HEK293 (cell line): ENCODE data around the gene TAF9B.
"Not testable (repeated sequence)": the region's sequence is repeated elsewhere in the genome, so short reads cannot be mapped to it uniquely, and the experiment has no call there.

Source experiments
- CTCF ChIA-PET: fragments of 350-600 bp; formaldehyde crosslinking; extraction: SDS; loops from one replicate; lab custom pipeline; 2021; ENCODE audit warnings: antibody characterized with exemption; lab: Yijun Ruan, JAX
- POLR2A ChIA-PET: fragments of 300-600 bp; formaldehyde crosslinking; extraction: SDS; loops from one replicate; lab custom pipeline; 2020; ENCODE audit warnings: antibody characterized with exemption, inconsistent platforms; lab: Yijun Ruan, JAX
- H3K27ac ChIP-seq: fragments of 200-500 bp; sonication (Bioruptor generic); 2 replicates; pipeline ENCODE4 v1.5.1; 2014; ENCODE audit warnings: low read depth, low read length, control low read depth, inconsistent platforms; ENCODE audit errors: extremely low read depth
- H3K36me3 ChIP-seq, 2 experiments: fragments of 200-500 bp in 1 of 2; sonication (Bioruptor generic) in 1 of 2; 1 replicate in 1 of 2; 2 replicates in 1 of 2; pipeline ENCODE4 v1.5.1; 2014 to 2017; ENCODE audit warnings: inconsistent platforms in 2 of 2, low read length in 2 of 2; ENCODE audit not compliant: control insufficient read depth in 2 of 2, insufficient read depth in 1 of 2
- H3K4me1 ChIP-seq: fragments of 200-500 bp; sonication (Bioruptor generic); 2 replicates; pipeline ENCODE4 v1.5.1; 2014; ENCODE audit warnings: mild to moderate bottlenecking, low read length, inconsistent platforms; ENCODE audit not compliant: control insufficient read depth, insufficient read depth
- H3K4me3 ChIP-seq: 2 replicates; pipeline ENCODE4 v1.5.1; 2011; ENCODE audit warnings: low read depth, mild to moderate bottlenecking, control low read depth, low read length, moderate library complexity
- H3K9me3 ChIP-seq: fragments of 200-500 bp; sonication (Bioruptor generic); 2 replicates; pipeline ENCODE4 v1.5.1; 2014; ENCODE audit warnings: low read depth, low read length, inconsistent platforms; ENCODE audit not compliant: control insufficient read depth, insufficient read depth
- FEZF1 ChIP-seq: fragments of 450-650 bp; formaldehyde crosslinking; IDR thresholded peaks from 2 replicates; pipeline ENCODE4 v1.5.1; 2016; ENCODE audit warnings: missing biosample characterization, missing genetic modification characterization
- GLIS2 ChIP-seq: fragments of 450-650 bp; formaldehyde crosslinking; IDR thresholded peaks from 2 replicates; pipeline ENCODE4 v1.5.1; 2016; ENCODE audit warnings: missing biosample characterization, missing genetic modification characterization
- KLF7 ChIP-seq: fragments of 450-650 bp; formaldehyde crosslinking; IDR thresholded peaks from 2 replicates; pipeline ENCODE4 v1.5.1; 2016; ENCODE audit warnings: missing biosample characterization, missing genetic modification characterization, borderline replicate concordance
- YY1 ChIP-seq: fragments of 450-650 bp; formaldehyde crosslinking; IDR thresholded peaks from 2 replicates; pipeline ENCODE4 v1.5.1; 2018; ENCODE audit warnings: missing biosample characterization, missing genetic modification characterization
- ZBTB48 ChIP-seq: fragments of 450-650 bp; formaldehyde crosslinking; IDR thresholded peaks from 2 replicates; pipeline ENCODE4 v1.5.1; 2016; ENCODE audit warnings: missing biosample characterization, missing genetic modification characterization
- ZNF433 ChIP-seq: fragments of 450-650 bp; formaldehyde crosslinking; IDR thresholded peaks from 2 replicates; pipeline ENCODE4 v1.5.1; 2016; ENCODE audit warnings: missing biosample characterization, missing genetic modification characterization, low read depth
- ZNF560 ChIP-seq: fragments of 450-650 bp; formaldehyde crosslinking; IDR thresholded peaks from 2 replicates; pipeline ENCODE4 v1.5.1; 2017; ENCODE audit warnings: missing biosample characterization, missing genetic modification characterization, borderline replicate concordance
- ZNF707 ChIP-seq: fragments of 450-650 bp; formaldehyde crosslinking; IDR thresholded peaks from 2 replicates; pipeline ENCODE4 v1.5.1; 2016; ENCODE audit warnings: missing biosample characterization, missing genetic modification characterization
- TF ChIP-seq, protein P1 (sequence below): fragments of 450-650 bp; formaldehyde crosslinking; conservative IDR thresholded peaks from 2 replicates; pipeline ENCODE4 v1.5.1; 2016; ENCODE audit warnings: low read depth, missing biosample characterization, missing genetic modification characterization

TAF9B gene

DNA sequence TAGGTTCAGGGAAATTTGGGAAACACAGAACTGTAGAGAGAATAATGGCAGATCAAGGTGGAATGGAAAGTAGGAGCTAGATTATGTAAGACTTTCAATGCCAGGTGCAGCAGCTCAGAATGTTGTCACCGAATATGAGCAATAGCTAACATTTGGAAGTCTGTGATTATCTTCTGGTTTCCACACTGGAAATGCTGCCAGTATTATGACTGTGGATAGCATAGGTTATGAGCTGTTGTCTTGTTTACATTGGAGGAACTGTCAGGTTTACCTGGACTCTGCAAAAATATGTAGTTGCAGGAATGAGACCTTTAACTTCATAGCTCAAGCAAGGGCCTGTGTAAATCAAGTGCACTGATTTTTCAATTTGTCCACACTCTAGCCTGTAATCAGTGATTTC is 26.0 kb upstream of the TAF9B start (continued):
- TF ChIP-seq, protein P1, sequence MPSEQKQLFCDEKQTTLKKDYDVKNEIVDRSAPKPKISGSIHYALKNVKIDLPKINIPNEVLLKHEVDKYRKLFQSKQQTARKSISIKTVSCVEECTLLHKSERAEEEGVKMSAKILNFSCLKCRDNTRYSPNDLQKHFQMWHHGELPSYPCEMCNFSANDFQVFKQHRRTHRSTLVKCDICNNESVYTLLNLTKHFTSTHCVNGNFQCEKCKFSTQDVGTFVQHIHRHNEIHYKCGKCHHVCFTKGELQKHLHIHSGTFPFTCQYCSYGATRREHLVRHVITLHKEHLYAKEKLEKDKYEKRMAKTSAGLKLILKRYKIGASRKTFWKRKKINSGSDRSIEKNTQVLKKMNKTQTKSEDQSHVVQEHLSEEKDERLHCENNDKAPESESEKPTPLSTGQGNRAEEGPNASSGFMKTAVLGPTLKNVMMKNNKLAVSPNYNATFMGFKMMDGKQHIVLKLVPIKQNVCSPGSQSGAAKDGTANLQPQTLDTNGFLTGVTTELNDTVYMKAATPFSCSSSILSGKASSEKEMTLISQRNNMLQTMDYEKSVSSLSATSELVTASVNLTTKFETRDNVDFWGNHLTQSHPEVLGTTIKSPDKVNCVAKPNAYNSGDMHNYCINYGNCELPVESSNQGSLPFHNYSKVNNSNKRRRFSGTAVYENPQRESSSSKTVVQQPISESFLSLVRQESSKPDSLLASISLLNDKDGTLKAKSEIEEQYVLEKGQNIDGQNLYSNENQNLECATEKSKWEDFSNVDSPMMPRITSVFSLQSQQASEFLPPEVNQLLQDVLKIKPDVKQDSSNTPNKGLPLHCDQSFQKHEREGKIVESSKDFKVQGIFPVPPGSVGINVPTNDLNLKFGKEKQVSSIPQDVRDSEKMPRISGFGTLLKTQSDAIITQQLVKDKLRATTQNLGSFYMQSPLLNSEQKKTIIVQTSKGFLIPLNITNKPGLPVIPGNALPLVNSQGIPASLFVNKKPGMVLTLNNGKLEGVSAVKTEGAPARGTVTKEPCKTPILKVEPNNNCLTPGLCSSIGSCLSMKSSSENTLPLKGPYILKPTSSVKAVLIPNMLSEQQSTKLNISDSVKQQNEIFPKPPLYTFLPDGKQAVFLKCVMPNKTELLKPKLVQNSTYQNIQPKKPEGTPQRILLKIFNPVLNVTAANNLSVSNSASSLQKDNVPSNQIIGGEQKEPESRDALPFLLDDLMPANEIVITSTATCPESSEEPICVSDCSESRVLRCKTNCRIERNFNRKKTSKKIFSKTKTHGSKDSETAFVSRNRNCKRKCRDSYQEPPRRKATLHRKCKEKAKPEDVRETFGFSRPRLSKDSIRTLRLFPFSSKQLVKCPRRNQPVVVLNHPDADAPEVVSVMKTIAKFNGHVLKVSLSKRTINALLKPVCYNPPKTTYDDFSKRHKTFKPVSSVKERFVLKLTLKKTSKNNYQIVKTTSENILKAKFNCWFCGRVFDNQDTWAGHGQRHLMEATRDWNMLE, result no peak

DNA sequence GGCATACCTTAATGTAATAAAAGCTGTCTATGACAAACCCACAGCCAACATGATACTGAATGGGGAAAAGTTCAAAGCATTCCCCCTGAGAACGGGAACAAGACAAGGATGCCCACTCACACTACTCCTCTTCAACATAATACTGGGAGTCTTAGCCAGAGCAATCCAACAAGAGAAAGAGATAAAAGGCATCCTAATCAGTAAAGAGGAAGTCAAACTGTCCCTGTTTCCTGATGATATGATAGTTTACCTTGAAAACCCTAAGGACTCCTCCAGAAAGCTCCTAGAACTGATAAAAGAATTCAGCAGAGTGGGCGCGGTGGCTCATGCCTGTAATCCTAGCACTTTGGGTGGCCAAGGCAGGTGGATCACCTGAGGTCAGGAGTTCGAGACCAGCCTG is 23.7 kb upstream of the TAF9B start:
- H3K4me1 ChIP-seq, H3K4me3 ChIP-seq, CTCF ChIA-PET, H3K27ac ChIP-seq, H3K36me3 ChIP-seq, H3K9me3 ChIP-seq: not testable (repeated sequence)
- POLR2A ChIA-PET, result interaction anchor here (0.7 kb wide), 1 partner anchor 20 kb away, joined by 6 read pairs; no protein-coding TSS in a partner anchor

DNA sequence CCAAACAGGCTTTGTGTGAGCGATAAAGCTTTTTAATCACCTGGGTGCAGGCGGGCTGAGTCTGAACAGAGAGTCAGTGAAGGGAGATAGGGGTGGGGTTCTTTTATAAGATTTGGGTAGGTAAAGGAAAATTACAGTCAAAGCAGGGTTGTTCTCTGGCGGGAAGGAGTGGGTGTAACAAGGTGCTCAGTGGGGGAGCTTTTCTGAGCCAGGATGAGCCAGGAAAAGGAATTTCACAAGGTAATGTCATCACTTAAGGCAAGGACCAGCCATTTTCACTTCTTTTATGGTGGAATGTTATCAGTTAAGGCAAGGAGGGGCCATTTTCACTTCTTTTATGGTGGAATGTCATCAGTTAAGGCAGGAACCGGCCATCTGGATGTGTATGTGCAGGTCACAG is 21.3 kb upstream of the TAF9B start:
- H3K4me1 ChIP-seq, H3K36me3 ChIP-seq, H3K4me3 ChIP-seq, H3K9me3 ChIP-seq, CTCF ChIA-PET, H3K27ac ChIP-seq, POLR2A ChIA-PET: not testable (repeated sequence)

DNA sequence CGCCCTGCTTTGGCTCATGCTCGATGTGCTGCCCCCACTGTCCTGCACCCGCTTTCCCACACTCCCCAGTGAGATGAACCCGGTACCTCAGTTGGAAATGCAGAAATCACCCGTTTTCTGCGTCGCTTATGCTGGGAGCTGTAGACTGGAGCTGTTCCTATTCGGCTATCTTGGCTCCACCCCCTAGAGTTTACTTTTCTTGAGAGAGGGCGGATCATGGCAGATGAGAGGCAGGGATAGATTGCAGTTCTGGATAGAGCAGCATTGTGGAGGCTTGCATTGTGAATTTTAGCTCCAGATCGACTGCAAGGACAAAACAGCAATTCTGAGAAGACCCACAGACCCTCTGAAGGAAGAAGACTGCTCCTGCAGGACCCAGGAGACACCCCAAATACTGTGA is 18.4 kb upstream of the TAF9B start:
- H3K27ac ChIP-seq, CTCF ChIA-PET, POLR2A ChIA-PET, H3K4me1 ChIP-seq, H3K4me3 ChIP-seq, H3K9me3 ChIP-seq, H3K36me3 ChIP-seq: not testable (repeated sequence)

DNA sequence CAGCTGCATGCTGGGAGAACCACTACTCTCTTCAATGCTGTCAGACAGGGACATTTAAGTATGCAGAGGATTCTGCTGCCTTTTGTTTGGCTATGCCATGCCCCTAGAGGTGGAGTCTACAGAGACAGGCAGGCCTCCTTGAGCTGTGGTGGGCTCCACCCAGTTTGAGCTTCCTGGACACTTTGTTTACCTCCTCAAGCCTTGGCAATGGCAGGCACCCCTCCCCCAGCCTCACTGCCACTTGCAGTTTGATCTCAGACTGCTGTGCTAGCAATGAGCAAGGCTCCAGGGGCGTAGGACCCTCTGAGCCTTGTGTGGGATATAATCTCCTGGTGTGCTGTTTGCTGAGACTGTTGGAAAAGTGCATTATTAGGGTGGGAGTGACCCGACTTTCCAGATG is 17.9 kb upstream of the TAF9B start:
- H3K9me3 ChIP-seq, H3K4me3 ChIP-seq, CTCF ChIA-PET, H3K4me1 ChIP-seq, H3K36me3 ChIP-seq, POLR2A ChIA-PET, H3K27ac ChIP-seq: not testable (repeated sequence)

DNA sequence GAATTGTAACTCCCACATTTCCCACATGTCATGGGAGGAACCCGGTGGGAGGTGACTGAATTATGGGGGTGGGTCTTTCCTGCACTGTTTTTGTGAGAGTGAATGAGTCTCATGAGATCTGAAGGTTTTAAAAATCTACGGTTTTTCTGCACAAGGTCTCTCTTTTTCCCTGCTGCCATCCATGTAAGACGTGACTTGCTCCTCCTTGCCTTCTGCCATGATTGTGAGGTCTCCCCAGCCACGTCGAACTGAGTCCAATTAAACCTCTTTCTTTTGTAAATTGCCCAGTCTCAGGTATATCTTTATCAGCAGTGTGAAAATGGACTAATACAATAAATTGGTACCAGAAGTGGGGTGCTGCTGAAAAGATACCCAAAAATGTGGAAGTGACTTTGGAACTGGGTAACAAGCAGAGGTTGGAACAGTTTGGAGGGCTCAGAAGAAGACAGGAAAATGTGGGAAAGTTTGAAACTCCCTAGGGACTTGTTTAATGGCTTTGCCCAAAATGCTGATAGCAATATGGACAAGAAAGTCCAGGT is 7.6 kb upstream of the TAF9B start:
- H3K27ac ChIP-seq, H3K4me3 ChIP-seq, POLR2A ChIA-PET, H3K9me3 ChIP-seq, CTCF ChIA-PET, H3K4me1 ChIP-seq, H3K36me3 ChIP-seq: not testable (repeated sequence)
- peak; percentile 93 for TF ChIP-seq ZNF707 (tag by site-specific recombination)

DNA sequence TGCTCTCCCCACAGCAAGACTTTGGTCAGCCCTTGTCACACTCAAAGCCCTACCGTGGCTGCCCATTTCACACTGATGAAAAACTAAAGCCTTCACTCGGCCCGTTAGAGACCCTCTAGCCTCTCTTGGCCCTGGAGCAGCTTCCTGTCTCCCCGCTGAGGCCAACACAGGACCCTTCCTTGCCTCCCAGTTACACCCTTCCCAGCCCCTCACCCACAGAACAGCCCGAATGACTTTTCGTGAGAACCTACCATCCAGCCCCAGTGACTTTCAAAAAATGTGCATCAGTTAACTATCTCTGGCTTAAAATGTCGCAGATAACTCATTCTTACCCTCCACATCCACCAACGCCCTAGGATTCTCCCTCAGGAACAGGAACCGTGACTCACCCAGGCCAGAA is 756 bp upstream of the TAF9B start:
- Histone ChIP-seq H3K27ac (no peak overlapping the region), H3K4me3 (no peak overlapping the region)
- TF ChIP-seq GLIS2 (tag by site-specific recombination) (no peak), ZNF560 (tag by site-specific recombination) (no peak), FEZF1 (tag by site-specific recombination) (no peak), YY1 (no peak), KLF7 (no peak), ZBTB48 (tag by site-specific recombination) (no peak), ZNF433 (tag by site-specific recombination) (no peak)
- TF ChIP-seq, protein P1, result no peak

More for the DNA sequence above, 756 bp upstream of the TAF9B start:
- H3K36me3 ChIP-seq, result peaks cover 3 to 12% of the 10 kb centered on the region in 2 experiments; a peak in 2 of 3 replicates
- CTCF ChIA-PET, result no interaction called here
- H3K9me3 ChIP-seq, result no peaks in the 10 kb centered on the region
- no peaks in the 10 kb centered on the region for H3K4me1 ChIP-seq
- POLR2A ChIA-PET, result interaction anchor here (1.8 kb wide), 1 partner anchor 10 kb away, joined by 7 read pairs; no protein-coding TSS in a partner anchor
